HG03520 (cell line): ENCODE measurements around the gene DTX3.
"Not testable (repeated sequence)": the region's sequence is repeated elsewhere in the genome, so short reads cannot be mapped to it uniquely, and the experiment has no call there.

Experiments
- ATAC-seq: cut with Tn5 transposase; IDR thresholded peaks from one replicate; pipeline ENCODE4 v1.9.1; 2021; ENCODE audit warnings: mild to moderate bottlenecking, moderate library complexity; ENCODE audit not compliant: unreplicated experiment

The DTX3 gene

DNA sequence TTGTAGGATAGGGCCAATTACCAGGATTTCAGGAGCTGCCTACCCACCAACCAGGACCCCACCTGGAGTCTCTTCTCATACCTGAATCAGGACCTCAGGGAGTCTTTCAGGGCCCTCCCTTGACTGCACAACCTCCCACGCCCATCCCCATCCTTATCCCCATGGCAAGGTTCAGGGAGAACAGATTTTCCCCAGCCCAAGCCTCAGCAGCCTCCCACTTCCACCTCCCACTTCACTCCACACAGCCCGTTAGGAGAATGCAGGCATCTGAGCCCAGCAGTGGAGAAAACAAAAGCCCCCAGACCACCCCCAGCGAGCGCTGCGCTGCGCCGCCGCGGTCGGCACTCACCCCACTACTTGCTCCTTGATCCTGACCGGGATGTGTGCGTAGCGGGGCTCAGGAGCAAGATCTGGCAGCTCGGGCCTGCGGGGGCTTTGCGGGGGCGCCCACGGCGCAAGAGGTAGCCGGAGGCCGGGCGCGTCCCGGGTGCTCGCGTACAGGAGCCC lies 27.0 kb downstream of the DTX3 start:
- ATAC-seq, result no peak

DNA sequence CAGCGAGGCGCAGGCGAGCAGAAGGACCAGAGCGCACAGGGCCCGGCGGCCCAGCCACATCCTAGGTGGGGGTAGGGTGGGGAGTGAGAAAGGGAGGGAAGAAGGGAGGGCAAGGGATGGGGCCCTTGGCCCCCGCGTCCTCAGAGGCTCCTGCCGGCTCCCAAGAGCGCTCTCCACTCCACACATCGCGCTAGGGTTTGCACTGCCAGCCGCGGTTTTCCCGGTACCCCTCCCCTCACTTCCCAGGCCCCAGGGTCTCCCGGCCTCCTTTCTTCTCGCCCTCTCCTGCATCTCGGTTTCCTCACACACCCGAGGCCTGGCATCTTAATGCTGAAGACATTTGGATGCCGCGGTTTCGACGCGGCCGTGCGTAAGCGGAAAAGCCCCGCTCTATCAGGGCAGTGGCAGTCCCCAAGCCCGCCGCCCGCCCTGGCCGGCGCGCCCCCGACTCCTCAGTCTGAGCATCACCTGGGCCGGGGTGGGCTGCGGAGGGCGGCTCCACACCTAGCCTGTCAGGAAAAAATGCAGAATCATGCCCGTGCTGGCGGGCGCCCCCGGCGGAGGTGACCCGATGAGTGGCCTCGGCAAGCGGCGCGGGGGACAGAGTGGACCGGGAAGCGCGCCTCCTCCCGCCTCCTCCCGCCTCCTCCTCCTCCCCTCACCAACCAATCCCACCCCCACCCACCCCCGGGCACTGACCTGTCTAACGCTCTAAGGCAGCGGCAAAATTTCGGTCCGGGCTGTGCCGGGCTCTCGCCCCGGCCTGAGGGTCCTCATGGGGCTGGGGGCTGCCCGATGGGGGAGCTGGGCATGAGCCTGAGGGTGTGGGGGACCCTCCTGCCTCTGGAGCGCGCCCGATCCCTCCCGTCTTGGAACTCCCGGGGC lies 27.7 kb downstream of the DTX3 start:
- ATAC-seq, result no peak

DNA sequence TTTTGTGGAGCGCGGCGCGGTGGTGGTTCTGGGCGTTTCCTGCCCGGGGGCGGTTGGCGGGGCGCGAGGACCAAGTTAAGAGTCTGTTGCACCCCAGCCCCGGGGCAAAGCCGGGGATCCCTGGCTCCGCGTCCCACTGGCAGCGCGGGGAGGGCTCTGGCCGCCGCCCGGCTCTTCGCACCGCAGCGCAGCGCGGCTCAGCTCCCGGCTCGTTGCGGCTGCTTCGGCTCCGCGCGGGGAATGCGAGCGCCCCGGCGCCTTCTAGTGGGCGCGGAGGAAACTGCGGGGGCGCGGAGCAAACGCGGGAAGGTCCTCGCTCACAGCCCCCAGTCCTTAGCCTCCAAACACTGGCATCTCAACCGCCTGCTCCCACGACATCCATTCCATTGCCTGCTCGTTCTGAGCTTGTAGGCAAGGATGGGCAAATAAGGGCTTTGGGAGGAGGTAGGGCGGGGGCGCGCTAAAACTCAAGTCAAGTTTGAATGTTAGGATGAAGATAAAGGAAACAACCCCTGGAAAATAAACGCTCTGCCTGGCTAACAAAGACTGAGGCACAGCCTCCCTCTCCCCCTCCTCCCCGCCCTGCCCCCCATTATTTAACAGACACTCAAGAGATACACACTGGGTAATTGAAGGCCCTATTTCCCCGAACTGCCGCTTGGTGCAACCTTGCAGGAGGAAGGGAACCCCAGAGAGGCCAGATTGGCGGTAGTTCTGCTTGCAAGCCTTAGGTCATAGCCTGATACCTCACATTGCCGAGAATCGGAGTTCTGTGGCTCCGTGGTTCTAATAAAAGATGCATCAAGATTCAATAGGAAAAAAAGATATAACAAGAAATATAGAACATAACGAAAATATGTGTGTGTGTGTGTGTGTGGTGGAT lies 28.6 kb downstream of the DTX3 start, which contains the start of gene B4GALNT1:
Gene B4GALNT1 (minus strand): TSS at position 244 of the 883 bp plus-strand sequence. CDS start 1,069 bp downstream, outside the sequence.
- ATAC-seq, result peak; percentile 68

DNA sequence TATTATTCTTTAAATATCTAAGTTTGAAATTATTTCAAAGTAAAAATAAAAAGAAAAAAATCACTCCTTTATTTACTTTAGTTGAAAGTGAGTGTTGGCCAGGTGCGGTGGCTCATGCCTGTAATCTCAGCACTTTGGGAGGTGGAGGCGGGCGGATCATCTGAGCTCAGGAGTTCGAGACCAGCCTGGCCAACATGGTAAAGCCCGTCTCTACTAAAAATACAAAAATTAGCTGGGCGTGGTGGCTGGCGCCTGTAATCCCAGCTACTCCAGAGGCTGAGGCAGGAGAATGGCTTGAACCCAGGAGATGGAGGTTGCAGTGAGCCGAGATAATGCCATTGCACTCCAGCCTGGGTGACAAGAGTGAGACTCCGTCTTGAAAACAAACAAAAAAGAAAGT lies 32.1 kb downstream of the DTX3 start:
- ATAC-seq, result not testable (repeated sequence)

DNA sequence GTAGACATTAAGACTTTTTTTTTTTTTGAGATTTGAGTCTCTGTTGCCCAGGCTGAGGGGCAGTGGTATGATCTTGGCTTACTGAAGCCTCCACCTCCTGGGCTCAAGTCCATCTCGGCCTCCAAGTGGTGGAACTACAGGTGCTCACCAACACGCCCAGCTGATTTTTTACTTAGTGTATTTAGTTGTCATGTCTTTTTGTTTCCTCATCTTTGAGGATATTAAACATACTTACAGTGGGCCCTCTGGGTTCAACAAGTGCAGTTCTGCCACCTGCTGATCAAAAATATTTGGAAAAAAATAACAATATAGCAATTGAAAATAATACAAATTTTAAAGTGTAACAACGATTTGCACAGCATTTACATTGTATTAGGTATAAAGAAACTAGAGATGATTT lies 32.7 kb downstream of the DTX3 start:
- no peak for ATAC-seq

DNA sequence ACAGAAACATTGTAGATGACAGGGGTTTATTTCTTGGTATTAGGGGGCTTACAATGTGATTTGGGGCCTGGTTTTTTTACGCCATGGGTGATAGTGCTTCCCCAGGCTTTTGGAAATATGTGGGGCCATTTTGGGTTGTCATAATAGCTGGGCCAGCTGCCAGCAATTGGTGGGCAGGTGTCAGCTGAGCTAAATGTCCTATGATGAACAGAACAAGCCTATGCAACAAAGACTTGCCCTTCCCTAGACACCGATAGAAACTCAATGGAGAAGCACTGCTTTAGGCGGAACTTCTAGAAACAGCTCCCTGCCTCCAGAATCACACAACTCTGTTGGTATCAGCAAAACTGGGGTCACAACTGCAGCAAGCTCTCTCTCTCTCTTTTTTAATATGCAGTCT lies 33.5 kb downstream of the DTX3 start:
- ATAC-seq, result no peak

DNA sequence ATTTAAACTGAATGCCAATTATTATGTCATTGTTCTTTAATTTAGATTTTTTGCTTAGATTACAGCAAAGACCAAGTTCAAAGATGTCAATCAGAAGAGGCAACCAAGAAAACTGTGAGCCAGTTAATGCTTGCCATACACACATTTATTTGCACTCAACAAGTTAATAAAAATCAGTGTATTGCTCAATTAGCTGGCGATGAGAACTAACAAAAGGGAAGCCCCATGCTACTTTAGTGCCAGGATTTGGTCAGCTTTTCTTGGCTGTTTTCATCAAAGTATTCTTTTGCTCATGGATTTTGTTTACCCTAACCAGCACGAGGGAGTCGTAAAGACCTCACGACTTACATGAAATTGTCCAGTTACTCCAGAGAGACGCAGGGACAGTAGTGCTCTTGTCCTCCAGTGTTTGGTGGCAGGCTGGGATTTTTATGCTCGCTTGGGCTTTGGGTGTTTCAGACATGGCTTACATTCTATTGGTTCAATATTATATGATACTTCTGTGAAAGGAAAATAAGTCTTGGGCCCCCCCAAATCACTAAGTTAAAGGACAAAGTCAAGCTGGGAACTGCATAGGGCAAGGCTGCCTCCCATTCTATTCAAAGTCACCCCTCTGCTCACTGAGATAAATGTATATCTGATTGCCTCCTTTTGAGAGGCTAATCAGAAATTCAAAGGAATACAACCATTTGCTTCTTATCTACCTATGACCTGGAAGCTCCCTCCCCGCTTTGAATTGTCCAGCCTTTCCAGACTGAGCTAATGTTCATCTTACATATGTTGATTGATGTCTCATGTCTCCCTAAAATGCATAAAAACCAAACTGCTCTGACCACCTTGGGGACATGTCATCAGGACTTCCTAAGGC lies 35.8 kb downstream of the DTX3 start:
- no peak for ATAC-seq

DNA sequence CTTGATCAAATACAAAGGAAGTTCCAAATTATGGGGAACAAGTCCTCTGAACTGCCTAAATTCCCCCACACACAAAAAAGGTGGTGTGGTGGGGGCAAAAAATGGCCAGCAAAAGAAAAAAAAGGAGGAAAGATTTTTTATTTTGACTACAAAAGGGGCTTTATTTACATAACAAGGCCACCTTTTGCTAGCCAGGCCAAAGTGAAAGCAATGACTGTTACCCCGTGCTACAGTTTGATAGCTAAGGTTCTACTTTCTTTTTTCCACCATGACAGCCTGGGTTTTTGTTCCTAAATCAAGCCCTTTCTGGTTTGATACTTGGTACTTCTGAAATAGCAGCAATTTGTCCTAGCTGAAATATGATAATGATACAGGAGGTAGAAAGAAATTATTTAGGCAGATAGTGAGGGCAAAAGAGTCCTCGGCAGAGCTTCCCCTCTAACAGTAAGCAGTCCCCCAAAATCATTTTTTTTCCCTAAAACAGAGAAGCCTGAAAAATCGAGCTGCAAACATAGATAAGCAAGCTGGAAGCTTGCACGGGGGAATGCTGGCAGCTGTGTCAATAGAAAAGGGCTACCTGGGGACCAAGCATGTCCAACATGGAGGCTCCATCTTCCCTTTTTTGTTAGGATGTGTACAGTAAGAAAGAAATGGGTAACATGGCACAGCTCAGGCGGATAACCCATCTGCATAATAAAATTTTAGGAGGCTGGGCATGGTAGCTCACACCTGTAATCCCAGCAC lies 37.2 kb downstream of the DTX3 start:
- no peak for ATAC-seq

DNA sequence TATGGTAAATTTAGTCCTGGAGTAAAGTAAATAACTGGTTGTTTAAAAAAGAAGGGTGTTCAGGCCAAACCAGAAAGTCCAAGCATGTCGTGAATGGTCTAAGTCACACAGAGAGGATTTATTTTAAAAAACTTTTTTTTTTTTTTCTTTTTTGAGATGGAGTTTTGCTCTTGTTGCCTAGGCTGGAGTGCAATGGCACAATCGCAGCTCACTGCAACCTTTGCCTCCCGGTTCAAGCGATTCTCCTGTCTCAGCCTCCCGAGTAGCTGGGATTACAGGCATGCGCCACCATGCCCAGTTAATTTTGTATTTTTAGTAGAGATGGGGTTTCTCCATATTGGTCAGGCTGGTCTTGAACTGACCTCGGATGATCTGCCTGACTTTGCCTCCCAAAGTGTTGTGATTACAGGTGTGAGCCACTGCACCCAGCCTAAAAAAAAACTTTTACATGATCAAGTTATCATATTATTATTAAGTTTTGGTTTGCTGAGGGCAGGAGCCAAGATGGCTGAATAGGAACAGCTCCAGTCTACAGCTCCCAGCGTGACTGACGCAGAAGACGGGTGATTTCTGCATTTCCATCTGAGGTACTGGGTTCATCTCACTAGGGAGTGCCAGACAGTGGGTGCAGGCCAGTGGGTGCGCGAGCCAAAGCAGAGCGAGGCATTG lies 41.5 kb downstream of the DTX3 start:
- ATAC-seq, result not testable (repeated sequence)

DNA sequence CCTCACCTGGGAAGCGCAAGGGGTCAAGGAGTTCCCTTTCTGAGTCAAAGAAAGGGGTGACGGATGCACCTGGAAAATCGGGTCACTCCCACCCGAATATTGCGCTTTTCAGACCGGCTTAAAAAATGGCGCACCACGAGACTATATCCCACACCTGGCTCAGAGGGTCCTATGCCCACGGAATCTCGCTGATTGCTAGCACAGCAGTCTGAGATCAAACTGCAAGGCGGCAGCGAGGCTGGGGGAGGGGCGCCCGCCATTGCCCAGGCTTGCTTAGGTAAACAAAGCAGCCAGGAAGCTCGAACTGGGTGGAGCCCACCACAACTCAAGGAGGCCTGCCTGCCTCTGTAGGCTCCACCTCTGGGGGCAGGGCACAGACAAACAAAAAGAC lies 42.0 kb downstream of the DTX3 start:
- not testable (repeated sequence) for ATAC-seq

DNA sequence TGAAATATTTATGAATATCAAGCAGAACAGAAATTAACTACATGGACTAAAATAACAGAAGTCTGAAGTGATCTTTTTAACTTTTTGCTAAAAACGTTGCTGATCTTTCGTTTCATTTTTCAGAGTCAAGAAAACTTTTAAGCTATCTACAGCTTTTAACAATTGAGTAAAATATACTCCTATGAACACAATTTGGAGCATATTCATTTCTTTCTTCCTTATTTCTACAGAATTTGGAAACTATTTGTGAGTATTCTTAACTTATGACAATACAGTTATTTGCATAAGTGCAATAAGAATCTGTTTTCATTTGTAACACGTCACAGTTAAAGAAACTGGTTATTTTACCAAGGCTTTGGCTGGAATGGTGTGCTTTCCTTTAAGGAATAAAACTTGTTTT lies 49.4 kb downstream of the DTX3 start:
- ATAC-seq, result no peak

DNA sequence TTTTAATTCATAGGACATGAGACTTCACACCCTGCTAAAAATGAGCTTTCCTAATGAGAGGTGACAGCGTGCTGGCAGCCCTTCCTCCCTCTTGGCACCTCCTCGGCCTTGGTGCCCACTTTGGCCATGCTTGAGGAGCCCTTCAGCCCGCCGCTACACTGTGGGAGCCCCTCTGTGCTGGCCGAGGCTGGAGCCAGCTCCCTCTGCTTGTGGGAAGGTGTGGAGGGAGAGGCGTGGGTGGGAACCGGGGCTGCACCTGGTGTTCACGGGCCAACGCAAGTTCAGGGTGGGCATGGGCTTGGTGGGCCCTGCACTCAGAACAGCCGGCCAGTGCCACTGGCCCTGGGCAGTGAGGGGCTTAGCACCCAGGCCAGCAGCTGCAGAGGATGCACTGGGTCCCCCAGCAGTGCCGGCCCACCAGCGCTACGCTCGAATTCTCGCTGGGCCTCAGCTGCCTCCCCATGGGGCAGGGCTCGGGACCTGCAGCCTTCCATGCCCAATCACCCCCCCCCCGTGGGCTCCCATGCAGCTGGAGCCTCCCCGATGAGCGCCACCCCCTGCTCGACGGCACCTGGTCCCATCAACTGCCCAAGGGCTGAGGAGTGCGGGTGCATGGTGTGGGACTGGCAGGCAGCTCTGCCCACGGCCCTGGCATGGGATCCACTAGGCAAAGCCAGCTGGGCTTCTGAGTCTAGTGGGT lies 51.1 kb downstream of the DTX3 start:
- ATAC-seq, result no peak

DNA sequence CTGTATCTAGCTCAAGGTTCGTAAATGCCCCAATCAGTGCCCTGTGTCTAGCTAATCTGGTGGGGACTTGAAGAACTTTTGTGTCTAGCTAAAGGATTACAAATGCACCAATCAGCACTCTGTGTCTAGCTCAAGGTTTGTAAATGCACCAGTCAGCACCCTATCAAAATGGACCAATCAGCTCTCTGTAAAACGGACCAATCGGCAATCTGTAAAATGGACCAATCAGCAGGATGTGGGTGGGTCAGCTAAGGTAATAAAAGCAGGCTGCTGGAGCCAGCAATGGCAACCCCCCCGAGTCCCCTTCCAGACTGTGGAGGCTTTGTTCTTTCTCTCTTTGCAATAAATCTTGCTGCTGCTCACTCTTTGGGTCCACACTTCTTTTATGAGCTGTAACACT lies 51.8 kb downstream of the DTX3 start:
- ATAC-seq, result not testable (repeated sequence)

DNA sequence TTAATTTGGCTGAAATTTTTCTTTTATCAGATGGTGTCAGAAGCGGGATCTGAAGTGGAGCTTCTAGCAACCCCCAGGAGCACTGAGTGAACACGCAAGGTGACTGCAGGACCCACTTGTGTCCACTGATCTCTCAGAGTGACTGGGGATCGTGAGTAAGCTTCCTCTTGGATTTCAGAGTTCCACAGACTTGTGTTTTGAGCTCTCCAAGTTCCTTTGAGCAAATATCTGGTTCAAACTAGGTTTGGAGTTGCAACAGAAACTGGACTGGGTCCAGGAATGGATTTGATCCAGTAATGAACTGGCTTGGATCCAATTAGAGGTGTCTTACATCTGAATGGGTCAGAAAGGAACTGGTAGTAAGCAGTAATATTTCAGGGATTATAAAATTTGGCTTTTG lies 53.1 kb downstream of the DTX3 start:
- ATAC-seq, result no peak

DNA sequence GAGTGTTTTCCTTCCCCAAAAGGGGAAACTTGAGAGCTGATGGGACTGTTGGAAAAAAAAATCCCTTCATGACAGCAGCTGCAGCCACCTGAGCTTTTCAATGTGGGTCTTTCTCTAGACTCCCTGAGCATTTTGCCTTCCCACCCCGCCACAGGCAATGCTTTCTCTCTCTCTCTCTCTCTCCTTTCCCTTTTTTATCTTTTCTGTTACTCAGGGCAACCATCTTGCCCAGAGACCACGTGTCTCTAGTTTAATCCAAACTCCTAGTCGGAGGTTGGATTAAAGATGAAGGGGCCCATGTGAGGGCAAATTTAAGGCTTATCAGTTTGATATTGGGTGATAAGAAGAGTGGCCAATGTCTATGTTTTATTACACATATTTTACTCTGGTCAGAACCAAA lies 54.3 kb downstream of the DTX3 start:
- no peak for ATAC-seq
